ENCODE data around the gene CCL25. TPM values are rescaled to one million over a fixed set of nuclear protein-coding genes. Genes with fewer than 3 reads are reported as not detected.
A peak's percentile ranks its signal among the peaks of the same experiment; 100 is the strongest.

Gene CCL25
- total and polyA plus RNA-seq, 9 of the 15 experiments (the other 6 are each of a cell fraction or from before 2014, with no cell fraction given): 0.15 TPM; not detected in 8

- TF ChIP-seq ZNF165 (CRISPR knock-in tag; IDR thresholded peaks at IDR 0.05; ENCODE audit: borderline replicate concordance) (no peak), ADNP (tag; IDR thresholded peaks at IDR 0.05) (no peak), ZNF174 (CRISPR knock-in tag; IDR thresholded peaks at IDR 0.05) (no peak), ZNF253 (CRISPR knock-in tag; conservative IDR thresholded peaks at IDR 0.05) (no peak), ZBTB1 (CRISPR knock-in tag; IDR thresholded peaks at IDR 0.05; ENCODE audit: borderline replicate concordance, low read depth) (no peak), MLLT1 (IDR thresholded peaks at IDR 0.05) (no peak), PKNOX1 (IDR thresholded peaks at IDR 0.05) (no peak), RB1 (IDR thresholded peaks at IDR 0.05; ENCODE audit: low read depth) (no peak), MNT (conservative IDR thresholded peaks at IDR 0.05) (no peak), TSC22D4 (tag; IDR thresholded peaks at IDR 0.05) (no peak), NCOA1 (IDR thresholded peaks at IDR 0.05; ENCODE audit: low read depth) (no peak), ZFPM2 (CRISPR knock-in tag; IDR thresholded peaks at IDR 0.05) (no peak), SNIP1 (IDR thresholded peaks at IDR 0.05; ENCODE audit: low read depth) (no peak), CBX1 (IDR thresholded peaks at IDR 0.05; ENCODE audit: low read depth) (no peak; the same call in 1 of the 2 replicates), ZFP36 (IDR thresholded peaks at IDR 0.05; ENCODE audit: low read depth, low read length, partially characterized antibody) (no peak), THRAP3 (IDR thresholded peaks at IDR 0.05; ENCODE audit: borderline replicate concordance) (no peak), ZNF239 (CRISPR knock-in tag; IDR thresholded peaks at IDR 0.05) (no peak), CREB1 (IDR thresholded peaks at IDR 0.05) (no peak), CREB1 (CRISPR knock-in tag; IDR thresholded peaks at IDR 0.05) (no peak), CSDE1 (IDR thresholded peaks at IDR 0.05) (no peak), EP400 (IDR thresholded peaks at IDR 0.05) (peak; percentile 38), HNRNPL (IDR thresholded peaks at IDR 0.05; ENCODE audit: low read depth, low read length) (no peak), CBX3 (IDR thresholded peaks at IDR 0.05; ENCODE audit: borderline replicate concordance in 1 of 2, low read length in 2 of 2) (peak in 1 of 2 experiments; percentile 67; a peak in 1 of 3 replicates), CC2D1A (IDR thresholded peaks at IDR 0.05) (no peak), KHSRP (IDR thresholded peaks at IDR 0.05) (no peak), ZNF507 (tag; conservative IDR thresholded peaks at IDR 0.05) (no peak), SMARCE1 (IDR thresholded peaks at IDR 0.05) (0 out of 2 replicates have a peak, but pooled peaks have one; percentile 23), CCNT2 (IDR thresholded peaks at IDR 0.05; ENCODE audit: borderline replicate concordance, extremely low read depth, insufficient read length, low read depth, low read length) (no peak)
Measured at GRCh38 chr19:8081569-8082550, 29.3 kb downstream of the CCL25 start (continued).
